GM21723 (cell line): Measurements from ENCODE around the gene EIF4A3.

ENCODE experiments used
- ATAC-seq: cut with Tn5 transposase; IDR thresholded peaks from one replicate; pipeline ENCODE4 v1.9.1; 2021; ENCODE audit warnings: mild to moderate bottlenecking, moderate library complexity; ENCODE audit not compliant: unreplicated experiment

EIF4A3 gene

GRCh38 chr17:80138856-80139426 lies 8.0 kb downstream of the EIF4A3 start:
- no peak for ATAC-seq

GRCh38 chr17:80137131-80137530 lies 9.8 kb downstream of the EIF4A3 start:
- no peak for ATAC-seq

- ATAC-seq: no peak
These were observed 13.3 kb downstream of the EIF4A3 start for GRCh38 chr17:80133626-80133970.

GRCh38 chr17:80132906-80133625 lies 13.9 kb downstream of the EIF4A3 start:
- no peak for ATAC-seq

GRCh38 chr17:80130992-80131391 lies 15.9 kb downstream of the EIF4A3 start:
- ATAC-seq: no peak

- no peak for ATAC-seq
These were observed 17.8 kb downstream of the EIF4A3 start for GRCh38 chr17:80129006-80129565.

GRCh38 chr17:80126449-80126715 lies 20.5 kb downstream of the EIF4A3 start:
- ATAC-seq: no peak

GRCh38 chr17:80125656-80126448 lies 21.1 kb downstream of the EIF4A3 start:
- ATAC-seq: no peak

GRCh38 chr17:80124351-80124981 lies 22.5 kb downstream of the EIF4A3 start:
- no peak for ATAC-seq

GRCh38 chr17:80123791-80124190 lies 23.1 kb downstream of the EIF4A3 start:
- ATAC-seq: no peak

- no peak for ATAC-seq
These were observed 23.9 kb downstream of the EIF4A3 start for GRCh38 chr17:80122926-80123505.

- ATAC-seq: no peak
These were observed 24.8 kb downstream of the EIF4A3 start for GRCh38 chr17:80122026-80122575.

GRCh38 chr17:80119839-80120238 lies 27.1 kb downstream of the EIF4A3 start:
- ATAC-seq: no peak

- ATAC-seq: no peak
These were observed 27.6 kb downstream of the EIF4A3 start for GRCh38 chr17:80119271-80119791.

GRCh38 chr17:80118601-80119270 lies 28.2 kb downstream of the EIF4A3 start:
- no peak for ATAC-seq

GRCh38 chr17:80117491-80118401 lies 29.2 kb downstream of the EIF4A3 start:
- no peak for ATAC-seq

GRCh38 chr17:80116921-80117380 lies 30.0 kb downstream of the EIF4A3 start:
- ATAC-seq: no peak

GRCh38 chr17:80116276-80116920 lies 30.5 kb downstream of the EIF4A3 start:
- ATAC-seq: no peak
